HG03280 (cell line): ENCODE measurements around the gene CELF1.
"Not testable (repeated sequence)": the region's sequence is repeated elsewhere in the genome, so short reads cannot be mapped to it uniquely, and the experiment has no call there.

Experiments
- ATAC-seq: cut with Tn5 transposase; IDR thresholded peaks from one replicate; pipeline ENCODE4 v1.9.1; 2021; ENCODE audit warnings: mild to moderate bottlenecking, moderate library complexity; ENCODE audit not compliant: unreplicated experiment

CELF1 gene

DNA sequence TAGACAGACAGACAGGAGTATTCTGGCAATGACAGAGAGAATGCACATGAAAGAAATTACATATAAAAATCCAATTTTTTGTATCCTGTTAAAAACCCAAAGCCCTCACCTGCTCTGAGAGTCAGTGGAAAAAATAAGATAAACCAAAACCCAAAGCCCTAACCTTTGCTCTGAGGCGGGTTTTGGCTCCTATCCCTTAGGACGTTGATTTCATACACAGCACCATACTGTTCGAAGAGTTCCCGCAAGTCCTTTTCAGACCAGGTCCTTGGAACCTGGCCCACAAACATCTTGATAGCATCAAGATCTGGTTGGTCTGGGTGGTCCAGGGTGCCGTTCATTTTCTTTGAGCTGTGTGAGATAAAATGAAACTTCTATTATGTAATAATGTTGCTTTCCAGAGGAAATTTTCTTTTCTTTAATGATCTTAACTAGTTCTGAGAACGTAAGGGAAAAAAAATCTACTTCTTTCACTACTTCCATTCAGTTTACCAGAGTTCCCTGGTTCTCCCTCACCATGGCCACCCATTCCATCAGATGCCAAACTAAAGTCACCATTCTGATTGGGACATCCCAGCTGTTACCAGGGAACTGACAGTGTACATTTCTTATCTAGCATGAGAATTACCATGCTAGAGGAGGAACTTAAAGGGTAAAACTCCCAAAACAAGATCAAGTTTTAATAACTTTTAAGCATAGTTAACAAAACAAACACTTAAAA, 64.1 kb downstream of the CELF1 start:
- ATAC-seq: no peak

DNA sequence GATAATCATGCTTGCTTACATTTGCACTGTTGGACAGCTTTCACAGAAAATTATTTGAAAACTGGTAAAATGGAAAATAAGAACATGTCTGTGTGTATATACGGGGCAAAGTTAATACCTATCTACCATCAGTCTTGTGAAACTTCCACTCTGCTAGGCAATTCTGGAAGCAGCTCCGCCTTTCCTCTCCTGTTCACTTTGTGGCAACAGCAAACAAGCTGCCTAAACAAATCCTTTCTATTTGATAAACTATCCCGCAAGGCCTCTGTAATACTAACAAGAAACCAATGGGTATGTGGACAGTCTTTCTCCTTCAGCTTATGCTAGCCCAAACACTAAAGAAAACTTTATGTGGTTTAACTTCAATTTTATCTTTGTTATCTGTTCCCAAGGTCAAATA, 64.8 kb downstream of the CELF1 start:
- no peak for ATAC-seq

DNA sequence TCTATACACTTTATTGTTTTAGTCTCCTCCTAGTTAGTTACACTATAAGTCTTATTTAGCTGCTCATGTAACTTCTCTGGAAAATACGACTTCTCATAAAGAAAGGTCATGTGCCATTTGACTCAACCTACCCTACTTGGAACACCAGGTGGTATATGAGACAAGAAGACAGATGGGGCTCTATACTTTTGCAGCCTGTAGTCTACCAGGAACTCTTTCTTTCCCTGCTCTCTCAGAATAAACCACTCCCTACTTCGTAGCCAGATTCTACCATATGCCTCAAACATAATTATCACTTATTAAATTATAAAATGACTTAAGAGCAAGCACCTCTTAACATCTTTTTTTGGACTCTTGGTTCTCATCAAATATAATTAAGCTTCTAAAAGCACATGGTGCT, 65.5 kb downstream of the CELF1 start:
- no peak for ATAC-seq

GRCh38 chr11:47485107-47485506, 67.8 kb downstream of the CELF1 start:
- ATAC-seq: no peak

- ATAC-seq: no peak
Observed at GRCh38 chr11:47483457-47483856, 69.5 kb downstream of the CELF1 start.

GRCh38 chr11:47480762-47481161, 72.2 kb downstream of the CELF1 start:
- no peak for ATAC-seq

- no peak for ATAC-seq
Observed at GRCh38 chr11:47478651-47479329, 74.1 kb downstream of the CELF1 start.

DNA sequence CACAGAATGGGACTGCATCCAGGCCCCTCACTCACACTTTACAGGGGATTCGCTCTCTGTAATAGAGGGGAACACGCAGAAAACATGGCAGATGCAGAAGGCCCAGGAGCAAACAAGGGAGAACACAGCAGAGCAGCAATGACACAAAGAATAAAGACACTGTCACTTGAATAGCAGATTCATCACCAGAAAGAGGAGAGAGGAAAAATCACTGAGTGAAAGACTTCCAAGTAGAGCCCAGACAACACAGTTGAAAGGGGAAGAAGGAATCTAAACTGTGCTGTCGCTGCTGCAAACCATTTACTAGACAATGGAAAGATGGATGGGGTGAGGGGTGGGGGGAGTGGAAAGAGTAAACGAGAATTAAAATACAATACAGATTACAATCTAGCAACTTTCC, 75.2 kb downstream of the CELF1 start:
- no peak for ATAC-seq

GRCh38 chr11:47477323-47477722, 75.6 kb downstream of the CELF1 start:
- ATAC-seq: no peak

DNA sequence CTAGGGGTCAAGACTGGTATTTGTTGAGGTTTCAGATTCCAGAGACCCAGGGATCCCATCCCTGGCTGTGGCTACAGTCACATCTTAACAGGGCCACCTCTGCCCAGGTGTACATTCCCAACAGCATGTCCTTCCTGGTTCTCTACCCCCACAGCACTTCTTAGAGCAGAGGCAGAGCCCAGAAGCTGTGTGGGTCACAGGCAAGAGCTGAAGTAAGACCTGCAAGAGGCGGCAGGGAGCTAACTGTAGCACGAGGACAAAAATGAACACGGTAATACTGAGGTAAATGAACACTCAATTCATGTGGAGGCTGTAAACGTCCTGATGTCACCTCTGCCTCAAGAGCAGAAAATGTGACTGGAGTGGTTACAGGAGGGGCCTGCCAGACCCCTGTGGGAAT, 82.3 kb downstream of the CELF1 start:
- no peak for ATAC-seq

DNA sequence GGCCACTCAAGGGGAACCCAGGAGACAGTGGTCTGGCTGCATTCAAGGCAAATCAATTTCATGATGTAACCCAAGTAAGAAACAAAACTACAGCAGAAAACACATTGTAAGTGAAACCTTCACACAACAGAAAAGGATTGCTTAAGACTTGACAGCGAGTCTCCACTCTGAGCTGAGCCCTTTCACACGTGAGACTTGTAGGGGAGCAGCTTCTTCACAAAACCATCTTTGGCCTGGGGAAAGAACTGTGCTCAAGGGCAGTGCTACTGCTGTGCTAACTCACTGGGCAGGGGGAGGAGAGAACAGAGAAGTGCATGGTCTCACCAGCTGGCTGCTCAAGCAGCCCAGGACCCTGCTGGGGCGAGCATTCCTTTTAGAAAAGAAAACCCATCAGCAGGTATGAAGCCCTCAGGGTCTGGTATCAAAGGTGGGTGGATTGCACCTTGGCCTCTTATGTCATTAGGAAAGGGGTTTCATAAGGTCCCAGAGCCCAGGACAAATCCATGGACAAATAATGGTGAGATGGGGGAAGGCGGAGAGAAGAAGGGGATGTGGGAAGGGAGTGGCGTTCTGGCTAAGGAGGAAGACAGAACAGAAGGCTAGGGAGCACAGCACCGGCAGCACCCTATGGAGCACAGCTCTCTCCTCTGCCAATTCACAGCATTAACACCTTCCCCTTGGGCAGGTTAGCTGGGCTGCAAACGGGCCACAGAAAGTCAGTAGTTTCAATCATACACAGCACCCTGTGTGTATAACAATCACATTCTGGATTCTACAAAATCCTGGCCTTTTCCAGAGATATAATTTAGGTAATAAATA, 83.4 kb downstream of the CELF1 start:
- no peak for ATAC-seq

GRCh38 chr11:47468598-47469214, 84.2 kb downstream of the CELF1 start:
- ATAC-seq: no peak

DNA sequence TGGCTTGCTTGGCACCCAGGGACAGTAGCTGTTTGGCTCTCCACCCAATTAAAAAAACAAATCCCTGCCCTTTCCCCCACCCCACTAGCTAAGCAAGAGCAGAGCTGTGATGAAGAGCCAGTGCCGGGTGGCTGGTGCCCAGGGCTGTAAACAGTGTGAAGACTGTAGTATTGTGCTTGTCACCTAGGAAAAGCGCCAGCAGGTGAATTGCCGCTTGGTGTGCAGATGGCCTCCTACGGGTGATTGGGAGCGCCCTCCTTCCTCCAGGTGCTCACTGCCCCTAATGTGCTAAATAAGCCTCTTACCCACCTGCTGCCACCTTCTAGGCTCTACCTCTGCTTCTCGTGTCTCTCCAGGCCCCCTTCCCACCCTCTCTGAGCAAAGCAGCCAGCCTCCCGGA, 85.6 kb downstream of the CELF1 start:
- no peak for ATAC-seq

- no peak for ATAC-seq
Observed at GRCh38 chr11:47466701-47467250, 86.2 kb downstream of the CELF1 start.

DNA sequence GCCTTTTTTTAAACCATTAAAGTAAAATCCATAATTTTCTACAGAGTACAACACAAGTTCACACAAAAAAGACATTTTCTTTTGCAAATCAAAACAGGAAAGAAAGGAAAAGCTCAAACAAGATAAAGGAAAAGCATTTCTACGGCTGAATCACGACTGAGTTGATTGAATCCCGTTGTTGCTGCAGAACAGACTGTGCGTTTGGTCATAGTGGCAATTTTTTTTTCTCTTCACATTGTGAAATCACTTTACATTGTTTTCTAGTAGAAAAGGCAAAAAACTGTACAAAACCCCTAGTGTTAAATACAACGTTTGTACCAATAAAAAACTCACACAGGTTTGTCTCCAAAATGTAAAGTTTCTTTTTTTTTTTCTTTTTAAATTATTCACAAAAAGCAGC, 86.7 kb downstream of the CELF1 start:
- no peak for ATAC-seq

GRCh38 chr11:47464483-47464882, 88.4 kb downstream of the CELF1 start:
- no peak for ATAC-seq

GRCh38 chr11:47461876-47462275, 91.1 kb downstream of the CELF1 start:
- ATAC-seq: no peak

GRCh38 chr11:47460571-47461235, 92.2 kb downstream of the CELF1 start:
- ATAC-seq: no peak

- not testable (repeated sequence) for ATAC-seq
Observed at GRCh38 chr11:47454258-47454671, 98.7 kb downstream of the CELF1 start.

- no peak for ATAC-seq
Observed at GRCh38 chr11:47453365-47453764, 99.6 kb downstream of the CELF1 start.

GRCh38 chr11:47451990-47452389, 100.9 kb downstream of the CELF1 start:
- no peak for ATAC-seq
